ENCODE data around the gene ZCCHC2.

ZCCHC2 gene

GRCh38 chr18:62486290-62486964 is 36.4 kb upstream of the ZCCHC2 start:
- no peak for DNase-seq
- no peak for TF ChIP-seq CTCF (IDR thresholded peaks at IDR 0.05)

GRCh38 chr18:62487161-62487560 is 35.7 kb upstream of the ZCCHC2 start:
- DNase-seq = no peak
- TF ChIP-seq CTCF (IDR thresholded peaks at IDR 0.05) = no peak
- intact Hi-C loops (cut with DNase I; ENCODE audit: low total_unique reads) = no loop called here
- Histone ChIP-seq H3K4me1 (no peaks in the 10 kb centered on the region), H3K36me3 (no peaks in the 10 kb centered on the region), H3K9me3 (no peaks in the 10 kb centered on the region), H3K27ac (no peak overlapping the region), H3K27me3 (no peaks in the 10 kb centered on the region), H3K4me3 (no peak overlapping the region)

More at GRCh38 chr18:62486290-62486964, 36.4 kb upstream of the ZCCHC2 start:
- Histone ChIP-seq H3K4me1 (no peaks in the 10 kb centered on the region), H3K27ac (no peak overlapping the region), H3K36me3 (no peaks in the 10 kb centered on the region), H3K27me3 (no peaks in the 10 kb centered on the region), H3K9me3 (peaks cover 0 to 3% (median 2%) of the 10 kb centered on the region in 3 donors), H3K4me3 (no peak overlapping the region)
- intact Hi-C loops (cut with DNase I; ENCODE audit: low total_unique reads) = no loop called here

- Histone ChIP-seq H3K4me3 (no peak overlapping the region), H3K9me3 (no peaks in the 10 kb centered on the region), H3K27ac (no peak overlapping the region), H3K36me3 (no peaks in the 10 kb centered on the region), H3K27me3 (no peaks in the 10 kb centered on the region), H3K4me1 (no peaks in the 10 kb centered on the region)
- intact Hi-C loops (cut with DNase I; ENCODE audit: low total_unique reads) = no loop called here
- DNase-seq = no peak
- TF ChIP-seq CTCF (IDR thresholded peaks at IDR 0.05) = no peak
Observed at GRCh38 chr18:62490967-62491695, 31.7 kb upstream of the ZCCHC2 start.

- Histone ChIP-seq H3K9me3 (no peaks in the 10 kb centered on the region), H3K27me3 (no peaks in the 10 kb centered on the region), H3K36me3 (no peaks in the 10 kb centered on the region), H3K27ac (no peak overlapping the region), H3K4me3 (no peak overlapping the region), H3K4me1 (no peaks in the 10 kb centered on the region)
- no peak for TF ChIP-seq CTCF (IDR thresholded peaks at IDR 0.05)
- no peak for DNase-seq
- intact Hi-C loops (cut with DNase I; ENCODE audit: low total_unique reads) = no loop called here
Observed at GRCh38 chr18:62493033-62493862, 29.6 kb upstream of the ZCCHC2 start.

- TF ChIP-seq CTCF (IDR thresholded peaks at IDR 0.05) = no peak
- intact Hi-C loops (cut with DNase I; ENCODE audit: low total_unique reads) = no loop called here
Observed at GRCh38 chr18:62494764-62495163, 28.1 kb upstream of the ZCCHC2 start.

More at GRCh38 chr18:62494764-62495163, 28.1 kb upstream of the ZCCHC2 start:
- Histone ChIP-seq H3K36me3 (no peaks in the 10 kb centered on the region), H3K27ac (no peak overlapping the region), H3K4me3 (no peak overlapping the region), H3K4me1 (no peaks in the 10 kb centered on the region), H3K27me3 (no peaks in the 10 kb centered on the region), H3K9me3 (no peaks in the 10 kb centered on the region)
- no peak for DNase-seq

Measured in tibial artery (tissue), 4 donors.